ENCODE results near the gene RSPRY1. TPM values are rescaled to one million over a fixed set of nuclear protein-coding genes. Genes with fewer than 3 reads are reported as not detected.

The RSPRY1 gene
- total RNA-seq, 2 experiments from 2014 or later: 24.6 to 30.2 TPM

DNA sequence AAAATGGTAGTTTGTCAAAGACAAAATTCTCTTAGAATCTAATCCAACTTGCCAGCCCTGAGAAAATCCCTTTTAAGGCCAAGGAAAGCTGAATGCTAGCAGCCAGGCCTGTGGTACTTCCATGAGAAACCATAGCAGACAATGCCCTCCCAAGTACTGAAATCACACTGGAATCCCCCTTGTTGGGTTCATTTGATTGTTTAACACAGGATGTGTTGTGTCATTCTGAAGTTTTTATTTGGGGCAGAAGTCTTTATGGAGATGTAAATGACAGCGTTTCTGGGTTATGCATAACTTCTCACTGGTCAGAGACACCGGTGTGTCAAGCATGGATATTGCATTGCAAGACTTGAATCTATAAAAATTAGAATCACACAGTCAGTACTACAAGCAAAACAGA lies 53.0 kb downstream of the RSPRY1 start:
- Mint-ChIP-seq H3K9me3 (ENCODE audit: low read depth) (no peaks in the 10 kb centered on the region), H3K4me1 (peaks cover 15% of the 10 kb centered on the region), H3K27ac (peak overlapping the region; percentile 6), H3K36me3 (ENCODE audit: low read depth) (peaks cover 28% of the 10 kb centered on the region), H3K4me3 (no peak overlapping the region), H3K27me3 (no peaks in the 10 kb centered on the region)
- POLR2A ChIA-PET: no interaction called here
- intact Hi-C loops (cut with DNase I, micrococcal nuclease): no loop called here
- ATAC-seq: peak; percentile 12
- no peak for DNase-seq
- CTCF ChIA-PET: interaction anchor here (0.7 kb wide), 2 partner anchors 12 to 648 kb away, joined by 3 to 4 read pairs; no protein-coding TSS in a partner anchor

DNA sequence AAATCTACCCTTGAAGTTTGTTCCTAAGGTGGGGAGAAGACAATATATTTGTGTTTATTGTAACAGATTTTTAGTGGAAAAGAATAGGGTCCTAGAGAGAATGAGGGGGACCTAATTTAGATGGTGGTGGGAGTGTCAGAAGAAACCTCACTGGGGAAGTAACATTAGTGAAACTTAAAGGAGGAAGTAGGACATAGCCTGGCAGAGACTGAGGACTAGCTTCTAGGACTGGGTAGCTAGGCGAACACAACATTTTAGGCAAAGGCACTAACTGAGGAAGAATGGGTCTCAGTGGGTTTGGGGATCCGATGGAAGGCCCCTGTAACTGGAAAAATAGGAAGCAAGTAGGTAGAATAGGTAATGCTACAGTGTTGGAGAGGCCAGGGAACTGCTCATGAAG lies 54.7 kb downstream of the RSPRY1 start:
- H3K27ac Mint-ChIP-seq: no peak overlapping the region
- H3K9me3 Mint-ChIP-seq (ENCODE audit: low read depth): no peaks in the 10 kb centered on the region
- CTCF ChIA-PET: interaction anchor here (0.7 to 1.5 kb wide), 3 partner anchors 48 to 97 kb away, joined by 3 to 4 read pairs (median 3); no protein-coding TSS in a partner anchor
- POLR2A ChIA-PET: no interaction called here
- no peak overlapping the region for H3K4me3 Mint-ChIP-seq
- intact Hi-C loops (cut with DNase I, micrococcal nuclease): no loop called here
- peaks cover 17% of the 10 kb centered on the region for H3K36me3 Mint-ChIP-seq (ENCODE audit: low read depth)
- H3K27me3 Mint-ChIP-seq: no peaks in the 10 kb centered on the region
- DNase-seq (no peak), ATAC-seq (no peak)
- H3K4me1 Mint-ChIP-seq: peaks cover 19% of the 10 kb centered on the region

DNA sequence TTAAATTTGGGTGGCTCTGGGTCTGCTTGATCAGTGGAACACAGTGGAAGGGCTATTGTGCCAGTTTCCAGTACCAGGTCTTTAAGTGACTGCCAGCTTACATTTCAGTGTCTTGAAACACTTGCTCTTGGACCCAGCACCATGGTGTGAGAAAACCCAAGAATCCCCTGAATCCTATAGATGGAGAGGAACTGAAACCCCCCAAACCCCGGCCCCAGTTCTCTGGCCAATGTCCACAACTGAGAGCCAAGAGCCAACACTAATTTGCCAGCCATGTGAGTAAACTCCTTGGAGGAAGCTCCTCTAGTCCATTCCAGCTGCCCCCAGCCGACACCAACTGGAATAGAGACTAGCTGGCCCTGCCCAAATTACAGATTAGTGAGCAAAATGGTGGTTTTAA lies 56.5 kb downstream of the RSPRY1 start:
- no peaks in the 10 kb centered on the region for H3K27me3 Mint-ChIP-seq
- CTCF ChIA-PET: interaction anchor here (0.6 kb wide), 1 partner anchor 791 kb away, joined by 3 read pairs; the partner anchor contains the start of genes NUDT21 and OGFOD1
- intact Hi-C loops (cut with DNase I, micrococcal nuclease): no loop called here
- ATAC-seq (no peak), DNase-seq (no peak)
- no peak overlapping the region for H3K4me3 Mint-ChIP-seq
- POLR2A ChIA-PET: no interaction called here
- H3K9me3 Mint-ChIP-seq (ENCODE audit: low read depth): no peaks in the 10 kb centered on the region
- H3K36me3 Mint-ChIP-seq (ENCODE audit: low read depth): peaks cover 11% of the 10 kb centered on the region
- peaks cover 22% of the 10 kb centered on the region for H3K4me1 Mint-ChIP-seq
- no peak overlapping the region for H3K27ac Mint-ChIP-seq

DNA sequence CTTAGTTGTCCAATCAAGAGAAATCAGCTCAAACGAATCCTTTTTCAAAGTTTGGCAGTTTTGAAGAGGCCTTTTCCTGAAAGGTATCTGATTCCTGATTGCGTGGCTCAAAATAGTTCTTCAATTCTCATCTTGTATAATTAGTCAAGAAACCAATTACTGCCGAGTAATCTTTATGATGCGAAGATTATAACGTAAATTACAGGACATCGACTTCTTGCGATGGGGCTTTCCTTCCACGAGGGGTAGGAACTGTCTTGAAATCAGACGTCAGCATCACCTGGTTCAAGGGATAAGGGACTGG lies 58.3 kb downstream of the RSPRY1 start:
- peaks cover 19% of the 10 kb centered on the region for H3K4me1 Mint-ChIP-seq
- ATAC-seq (peak; percentile 69), DNase-seq (no peak)
- H3K27ac Mint-ChIP-seq: peak overlapping the region; percentile 92
- H3K4me3 Mint-ChIP-seq: peak overlapping the region; percentile 86
- H3K9me3 Mint-ChIP-seq (ENCODE audit: low read depth): no peaks in the 10 kb centered on the region
- POLR2A ChIA-PET: no interaction called here
- peaks cover 5% of the 10 kb centered on the region for H3K36me3 Mint-ChIP-seq (ENCODE audit: low read depth)
- CTCF ChIA-PET: interaction anchor here (1.4 kb wide), 1 partner anchor 8 kb away, joined by 4 read pairs; no protein-coding TSS in a partner anchor
- intact Hi-C loops (cut with DNase I, micrococcal nuclease): loop anchor here (1.0 to 2.0 kb wide), 4 partner anchors 56 to 884 kb away; partner anchors contain the start of genes CFAP20 (in 1 of the 2), PSME3IP1 (in 1 of the 2) and RSPRY1 (in 1 of the 2)
- H3K27me3 Mint-ChIP-seq: no peaks in the 10 kb centered on the region

DNA sequence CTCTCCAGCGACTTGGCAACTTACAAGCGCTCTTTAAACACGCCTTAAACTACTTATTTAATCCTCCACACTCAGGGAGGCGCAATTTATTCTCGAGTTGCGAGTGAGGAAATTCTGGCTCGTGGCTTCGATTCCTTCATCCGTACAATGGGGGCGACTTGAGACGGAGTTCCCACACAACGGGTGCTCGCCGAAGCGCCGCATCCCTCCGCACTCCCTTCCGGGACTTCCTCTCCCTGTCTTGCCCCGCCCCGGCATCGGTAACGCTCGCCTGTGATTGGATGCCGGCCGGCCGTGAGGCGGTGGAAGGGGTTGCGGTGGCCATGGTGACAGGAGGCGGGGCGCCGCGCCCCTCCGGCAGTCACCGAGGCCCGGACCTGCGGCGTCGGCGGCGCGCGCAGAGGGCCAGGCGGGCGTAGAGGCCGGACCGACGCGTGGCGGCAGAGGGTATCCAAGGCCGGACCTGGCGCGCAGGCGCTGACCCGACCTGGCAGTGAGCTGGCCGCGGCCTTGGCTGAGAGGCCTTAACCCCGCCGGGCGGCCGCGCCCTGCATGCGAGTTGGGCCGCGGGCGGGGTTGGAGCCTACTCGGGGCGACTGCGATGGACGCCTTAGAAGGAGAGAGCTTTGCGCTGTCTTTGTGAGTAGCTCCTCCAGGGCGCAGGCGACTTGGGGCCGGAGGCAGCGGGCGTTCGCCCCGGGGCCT lies 58.8 kb downstream of the RSPRY1 start, which contains the start of gene ARL2BP:
Gene ARL2BP (plus strand): TSS at position 493 of the 705 bp plus-strand sequence. CDS start 109 bp downstream, at position 602.
- peaks cover 19% of the 10 kb centered on the region for H3K4me1 Mint-ChIP-seq
- H3K36me3 Mint-ChIP-seq (ENCODE audit: low read depth): peaks cover 10% of the 10 kb centered on the region
- peak; percentile 99 for DNase-seq
- no peaks in the 10 kb centered on the region for H3K27me3 Mint-ChIP-seq
- intact Hi-C loops (cut with DNase I, micrococcal nuclease): loop anchor here (1.0 to 2.0 kb wide), 6 partner anchors 55 to 884 kb away; partner anchors contain the start of genes PSME3IP1 (in 2 of the 2), RSPRY1 (in 2 of the 2), CFAP20 (in 1 of the 2) and CIAPIN1 (in 1 of the 2)
- H3K27ac Mint-ChIP-seq: peak within 1 kb of the TSS; percentile 92
- peak within 1 kb of the TSS; percentile 86 for H3K4me3 Mint-ChIP-seq
- peak; percentile 97 for ATAC-seq
- ChIA-PET CTCF (interaction anchor here (0.6 to 1.9 kb wide), 5 partner anchors 9 to 461 kb away, joined by 3 to 9 read pairs (median 4); no protein-coding TSS in a partner anchor), POLR2A (interaction anchor here (0.9 kb wide), 1 partner anchor 9 kb away, joined by 3 read pairs; no protein-coding TSS in a partner anchor)
- no peaks in the 10 kb centered on the region for H3K9me3 Mint-ChIP-seq (ENCODE audit: low read depth)

DNA sequence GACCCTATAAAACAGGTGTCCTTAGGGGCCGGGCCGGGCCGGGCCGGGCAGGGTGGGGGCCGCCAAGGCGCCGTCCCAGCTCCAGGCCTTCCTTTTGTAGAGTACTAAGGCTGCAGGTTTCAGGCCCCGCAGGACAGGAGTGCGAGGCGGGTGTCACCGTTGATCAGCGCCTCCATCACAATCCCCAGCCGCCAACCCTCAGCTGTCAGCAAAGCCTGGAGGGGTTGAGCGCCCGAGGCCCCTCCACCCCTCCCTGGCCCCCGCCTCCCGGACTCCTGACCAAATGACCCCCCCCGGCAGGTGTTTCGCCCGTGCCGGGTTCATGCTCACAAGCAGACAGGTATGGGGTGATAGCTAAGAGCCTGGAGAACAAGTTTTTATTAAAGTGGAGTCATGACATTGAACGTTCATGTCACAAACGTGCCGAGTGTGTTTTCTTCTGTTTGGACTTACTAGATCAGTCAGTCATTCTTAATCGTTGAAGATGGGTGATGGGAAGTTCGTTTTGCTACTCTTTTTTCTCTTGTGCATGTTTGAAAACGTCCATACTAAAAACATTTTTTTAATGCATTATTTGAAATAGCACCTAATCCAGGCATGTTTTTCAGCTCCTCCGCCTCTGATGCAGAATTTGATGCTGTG lies 59.5 kb downstream of the RSPRY1 start:
- no peaks in the 10 kb centered on the region for H3K27me3 Mint-ChIP-seq
- peak; percentile 53 for DNase-seq
- no peak overlapping the region for H3K27ac Mint-ChIP-seq
- peak; percentile 7 for ATAC-seq
- no peaks in the 10 kb centered on the region for H3K9me3 Mint-ChIP-seq (ENCODE audit: low read depth)
- peaks cover 15% of the 10 kb centered on the region for H3K36me3 Mint-ChIP-seq (ENCODE audit: low read depth)
- H3K4me3 Mint-ChIP-seq: peak overlapping the region; percentile 86
- intact Hi-C loops (cut with DNase I, micrococcal nuclease): loop anchor here (1.0 to 2.0 kb wide), 6 partner anchors 55 to 883 kb away; partner anchors contain the start of genes PSME3IP1 (in 2 of the 2), RSPRY1 (in 2 of the 2), CFAP20 (in 1 of the 2) and CIAPIN1 (in 1 of the 2)
- CTCF ChIA-PET: interaction anchor here (0.6 to 2.2 kb wide), 6 partner anchors 10 to 461 kb away, joined by 3 to 9 read pairs (median 6); no protein-coding TSS in a partner anchor
- POLR2A ChIA-PET: interaction anchor here (0.6 to 0.9 kb wide), 3 partner anchors 10 to 275 kb away, joined by 3 to 8 read pairs (median 3); partner anchors contain the start of genes PSME3IP1 and RSPRY1
- peaks cover 19% of the 10 kb centered on the region for H3K4me1 Mint-ChIP-seq

DNA sequence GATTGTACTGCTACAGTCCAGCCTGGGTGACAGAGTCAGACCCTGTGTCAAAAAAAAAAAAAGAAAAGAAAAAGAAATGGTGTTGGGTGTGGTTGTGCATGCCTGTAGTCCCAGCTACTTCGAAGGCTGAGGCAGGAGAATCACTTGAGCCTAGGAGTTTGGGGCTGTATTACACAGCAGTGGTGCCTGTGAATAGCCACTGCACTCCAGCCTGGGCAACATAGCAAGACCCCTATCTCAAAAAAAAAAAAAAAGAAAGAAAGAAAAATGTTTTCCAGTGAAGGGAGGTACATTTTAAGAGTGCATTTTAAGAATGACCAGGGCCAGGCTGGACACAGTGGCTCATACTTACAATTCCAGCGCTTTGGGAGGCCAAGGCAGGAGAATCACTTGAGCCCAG lies 65.2 kb downstream of the RSPRY1 start:
- ATAC-seq (no peak), DNase-seq (no peak)
- no peaks in the 10 kb centered on the region for H3K9me3 Mint-ChIP-seq (ENCODE audit: low read depth)
- peaks cover 32% of the 10 kb centered on the region for H3K36me3 Mint-ChIP-seq (ENCODE audit: low read depth)
- intact Hi-C loops (cut with DNase I, micrococcal nuclease): no loop called here
- no peaks in the 10 kb centered on the region for H3K27me3 Mint-ChIP-seq
- H3K4me1 Mint-ChIP-seq: peaks cover 2% of the 10 kb centered on the region
- ChIA-PET POLR2A (no interaction called here), CTCF (interaction anchor here (0.6 to 1.4 kb wide), 4 partner anchors 12 to 400 kb away, joined by 4 to 5 read pairs (median 4); no protein-coding TSS in a partner anchor)
- no peak overlapping the region for H3K27ac Mint-ChIP-seq
- no peak overlapping the region for H3K4me3 Mint-ChIP-seq

DNA sequence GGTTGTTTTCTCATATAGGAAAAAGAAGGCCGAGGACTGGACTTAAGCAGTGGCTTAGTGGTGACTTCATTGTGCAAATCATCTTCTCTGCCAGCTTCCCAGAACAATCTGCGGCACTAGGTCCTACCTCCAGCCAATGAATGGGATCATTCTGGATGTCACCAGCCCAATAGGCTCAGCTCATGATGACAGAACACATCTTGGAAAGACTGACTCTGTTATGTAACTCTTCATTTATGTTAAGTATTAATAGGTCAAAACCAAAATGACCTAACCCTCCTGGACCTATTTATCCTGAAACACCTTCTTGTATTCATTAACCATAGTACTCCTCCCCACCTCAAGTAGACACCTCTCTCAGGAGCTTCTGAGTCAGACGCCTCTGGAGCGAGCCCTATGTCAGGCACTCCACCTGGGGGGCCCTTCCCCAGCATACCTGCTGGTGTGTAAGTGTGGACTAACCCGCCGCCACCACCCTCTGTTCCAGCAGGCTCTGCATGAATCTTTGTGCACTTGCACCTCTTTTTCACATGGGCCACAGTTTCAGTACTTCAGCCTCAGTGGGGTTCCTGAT lies 66.1 kb downstream of the RSPRY1 start:
- Mint-ChIP-seq H3K4me3 (no peak overlapping the region), H3K4me1 (no peaks in the 10 kb centered on the region), H3K27ac (no peak overlapping the region), H3K9me3 (ENCODE audit: low read depth) (no peaks in the 10 kb centered on the region), H3K36me3 (ENCODE audit: low read depth) (peaks cover 32% of the 10 kb centered on the region), H3K27me3 (no peaks in the 10 kb centered on the region)
- ATAC-seq (no peak), DNase-seq (no peak)
- ChIA-PET POLR2A (no interaction called here), CTCF (interaction anchor here (1.3 to 1.4 kb wide), 2 partner anchors 16 to 165 kb away, joined by 5 read pairs; no protein-coding TSS in a partner anchor)
- intact Hi-C loops (cut with DNase I, micrococcal nuclease): no loop called here

DNA sequence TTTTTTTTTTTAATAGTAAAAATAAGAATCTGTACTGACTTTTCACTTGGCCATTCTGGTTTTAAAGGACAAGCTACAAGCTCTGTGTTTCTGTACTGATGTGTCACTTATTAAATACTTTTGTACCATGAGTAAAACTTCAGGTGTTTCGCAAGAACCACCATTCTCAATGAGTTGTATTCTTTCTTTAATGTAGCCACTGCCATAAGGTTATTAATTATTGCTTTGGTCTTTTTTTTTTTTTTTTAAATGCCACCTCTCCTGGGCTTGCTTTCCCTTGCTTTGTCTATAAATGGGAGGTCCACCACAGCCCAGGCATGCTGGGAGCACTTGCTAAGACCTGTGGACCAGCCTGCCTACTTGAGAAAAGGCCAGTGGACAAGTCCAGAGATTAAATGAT lies 67.3 kb downstream of the RSPRY1 start:
- CTCF ChIA-PET: no interaction called here
- no peak for DNase-seq
- no peak for ATAC-seq
- Mint-ChIP-seq H3K36me3 (ENCODE audit: low read depth) (peaks cover 30% of the 10 kb centered on the region), H3K9me3 (ENCODE audit: low read depth) (no peaks in the 10 kb centered on the region), H3K27me3 (no peaks in the 10 kb centered on the region), H3K27ac (no peak overlapping the region), H3K4me1 (no peaks in the 10 kb centered on the region), H3K4me3 (no peak overlapping the region)
- intact Hi-C loops (cut with DNase I, micrococcal nuclease): no loop called here
- POLR2A ChIA-PET: no interaction called here

DNA sequence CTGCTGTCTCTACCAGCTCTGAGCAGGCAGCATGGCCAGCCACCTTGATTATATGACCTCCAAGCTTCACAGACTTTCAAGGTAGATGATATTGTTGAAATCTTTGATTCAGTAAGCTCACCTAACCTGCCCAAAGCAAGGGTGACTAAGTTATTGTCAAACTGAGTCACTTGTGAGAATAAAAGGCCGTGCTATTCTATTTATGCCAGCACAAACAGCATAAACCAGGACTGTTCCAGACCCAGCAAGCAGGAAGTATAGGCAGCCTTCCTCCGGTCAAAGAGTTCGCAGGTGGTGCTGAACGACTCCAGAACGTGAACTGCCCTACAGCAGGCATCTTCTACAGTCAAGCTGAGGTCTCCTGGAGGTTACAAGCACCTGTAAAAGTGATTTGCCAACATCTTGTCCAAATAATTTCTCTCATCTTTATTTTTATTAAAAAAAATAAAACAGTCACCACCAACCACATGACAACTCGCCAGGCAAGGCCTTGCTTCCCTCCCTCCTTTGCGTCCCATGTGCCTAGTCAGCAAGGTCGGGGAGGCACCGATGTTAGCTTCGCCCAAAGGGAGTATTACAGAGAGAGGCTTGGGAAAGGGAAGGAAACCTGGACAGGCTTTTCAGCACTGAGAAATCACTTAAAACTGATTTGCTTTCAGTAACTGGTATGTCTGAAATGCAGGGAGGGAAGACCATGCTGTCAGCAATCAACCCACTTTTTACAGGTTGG lies 69.7 kb downstream of the RSPRY1 start:
- CTCF ChIA-PET: interaction anchor here (0.8 to 1.0 kb wide), 2 partner anchors 10 to 161 kb away, joined by 3 to 4 read pairs; no protein-coding TSS in a partner anchor
- POLR2A ChIA-PET: interaction anchor here (0.6 kb wide), 1 partner anchor 122 kb away, joined by 3 read pairs; no protein-coding TSS in a partner anchor
- DNase-seq (no peak), ATAC-seq (no peak)
- Mint-ChIP-seq H3K4me3 (no peak overlapping the region), H3K27me3 (no peaks in the 10 kb centered on the region), H3K36me3 (ENCODE audit: low read depth) (peaks cover 16% of the 10 kb centered on the region), H3K4me1 (peaks cover 14% of the 10 kb centered on the region), H3K27ac (no peak overlapping the region), H3K9me3 (ENCODE audit: low read depth) (no peaks in the 10 kb centered on the region)
- intact Hi-C loops (cut with DNase I, micrococcal nuclease): no loop called here

All from activated CD4-positive, alpha-beta T cell treated with anti-CD3 and anti-CD28 coated beads for 36 hours (primary cell).